K562 (cell line): ENCODE data around the gene CMAS. TPM values are rescaled to one million over a fixed set of nuclear protein-coding genes. Genes with fewer than 3 reads are reported as not detected.

Source experiments
- ATAC-seq: fragments of 200-7000 bp; cut with Tn5 transposase; 3 replicates; pipeline ENCODE4 v1.9.1; 2020; ENCODE audit warnings: moderate library complexity
- BruUV-seq: library from RNA; stranded (reverse); fragments of 400-500 nt; replicated peaks from 2 replicates; lab custom pipeline; 2021; lab: Mats Ljungman, UMichigan
- CTCF ChIA-PET: fragments of 300-600 bp; formaldehyde crosslinking; extraction: SDS; loops from one replicate; lab custom pipeline; 2021; ENCODE audit warnings: low intra/inter-chr PET ratio; lab: Yijun Ruan, JAX
- POLR2A ChIA-PET: fragments of 300-600, 350-650 bp; sonication (Branson Sonifier 250); formaldehyde crosslinking; extraction: SDS; loops from one replicate; lab custom pipeline; 2021; ENCODE audit warnings: antibody characterized with exemption, inconsistent platforms; lab: Yijun Ruan, JAX
- DNase-seq, 4 experiments: peaks; one replicate each; pipeline versions ENCODE4 v3.0.0 to v3.0.0-alpha.2; 2011 to 2018; ENCODE audit warnings: low spot score in 3 of 4, mixed read lengths in 3 of 4; ENCODE audit errors: extremely low read depth in 1 of 4
- FAIRE-seq: peaks from 2 replicates; lab custom pipeline; 2011; peaks lifted over from hg19 to GRCh38; lab: Jason Lieb, UNC
- H2AFZ ChIP-seq: 2 replicates; pipeline ENCODE4 v1.6.0; 2011; ENCODE audit warnings: low read depth, low read length, control low read depth, inconsistent platforms
- H3K27ac ChIP-seq: fragments of 200-600 bp; 3 replicates; pipeline ENCODE4 v1.8.0; 2011; ENCODE audit warnings: low read depth, mild to moderate bottlenecking, control low read depth, inconsistent platforms, low read length, moderate library complexity, mixed read lengths; ENCODE audit errors: extremely low read depth
- H3K27me3 ChIP-seq, 2 experiments: fragments of 300-600 bp in 1 of 2; 2 replicates in 1 of 2; 3 replicates in 1 of 2; pipeline versions ENCODE4 v1.6.0 to v1.8.0; 2011; ENCODE audit warnings: inconsistent platforms in 2 of 2, low read length in 2 of 2, mild to moderate bottlenecking in 1 of 2, mixed read lengths in 1 of 2, moderate library complexity in 1 of 2; ENCODE audit not compliant: control insufficient read depth in 2 of 2, insufficient read depth in 2 of 2
- H3K36me3 ChIP-seq: fragments of 300-600 bp; 3 replicates; pipeline ENCODE4 v1.8.0; 2011; ENCODE audit warnings: mild to moderate bottlenecking, low read length, inconsistent platforms; ENCODE audit not compliant: control insufficient read depth, insufficient read depth
- H3K4me1 ChIP-seq, 2 experiments: fragments of 200-600 bp in 1 of 2; replicated peaks in 1 of 2; 2 replicates in 1 of 2; 3 replicates in 1 of 2; pipeline versions ENCODE4 v1.5.1 to v1.8.0; 2011; ENCODE audit warnings: inconsistent platforms in 2 of 2, low read length in 2 of 2, mild to moderate bottlenecking in 1 of 2, mixed read lengths in 1 of 2, moderate library complexity in 1 of 2; ENCODE audit not compliant: control insufficient read depth in 2 of 2, insufficient read depth in 2 of 2
- H3K4me2 ChIP-seq: 2 replicates; pipeline ENCODE4 v1.6.1; 2011; ENCODE audit warnings: low read length, control low read depth, inconsistent platforms, mixed read lengths; ENCODE audit not compliant: insufficient read depth
- H3K4me3 ChIP-seq: fragments of 200-600 bp; sonication (generic), shearing (Covaris generic); 2 replicates; pipeline ENCODE4 v1.5.1; 2016; ENCODE audit warnings: control low read depth, inconsistent platforms
- H3K79me2 ChIP-seq: fragments of 200-600 bp; 3 replicates; pipeline ENCODE4 v1.8.0; 2011; ENCODE audit warnings: low read length, inconsistent platforms; ENCODE audit not compliant: control insufficient read depth, insufficient read depth
- H3K9ac ChIP-seq, 2 experiments: 2 replicates each; pipeline versions ENCODE4 v1.6.0 to v1.6.1; 2011; ENCODE audit warnings: low read depth in 2 of 2, low read length in 2 of 2, control low read depth in 1 of 2, inconsistent platforms in 1 of 2, mild to moderate bottlenecking in 1 of 2, mixed read lengths in 1 of 2; ENCODE audit not compliant: insufficient read depth in 1 of 2
- H3K9me1 ChIP-seq: one replicate; pipeline ENCODE4 v1.6.0; 2011; ENCODE audit warnings: inconsistent platforms, mild to moderate bottlenecking, low read length, moderate library complexity; ENCODE audit not compliant: control insufficient read depth, insufficient read depth
- H3K9me3 ChIP-seq: replicated peaks from 2 replicates; pipeline ENCODE4 v1.5.1; 2011; ENCODE audit warnings: low read depth, low read length, inconsistent platforms; ENCODE audit not compliant: control insufficient read depth, insufficient read depth
- H4K20me1 ChIP-seq: replicated peaks from 2 replicates; pipeline ENCODE4 v1.6.1; 2011; ENCODE audit warnings: low read length, inconsistent platforms, mixed read lengths; ENCODE audit not compliant: control insufficient read depth, insufficient read depth
- AFF4 ChIP-seq: sonication (generic); formaldehyde crosslinking; IDR thresholded peaks from 2 replicates; pipeline ENCODE4 v1.8.0; 2023; ENCODE audit warnings: mild to moderate bottlenecking, missing genetic modification reagents
- FOS ChIP-seq: IDR thresholded peaks from 3 replicates; pipeline ENCODE4 v1.6.1; 2011; ENCODE audit not compliant: insufficient read length; ENCODE audit errors: extremely low read depth
- MAFG ChIP-seq: fragments of 450-650 bp; conservative IDR thresholded peaks from 2 replicates; pipeline ENCODE4 v1.6.1; 2016; ENCODE audit warnings: missing genetic modification characterization, missing compliant biosample characterization
- NCOA2 ChIP-seq, 2 experiments: fragments of 450-650 bp; IDR thresholded peaks; 2 replicates each; pipeline ENCODE4 v1.6.1; 2018; ENCODE audit warnings: mild to moderate bottlenecking in 2 of 2, moderate library complexity in 1 of 2; ENCODE audit not compliant: partially characterized antibody in 2 of 2
- POLR3A ChIP-seq: IDR thresholded peaks from 2 replicates; pipeline ENCODE4 v1.6.1; 2011; ENCODE audit warnings: borderline replicate concordance, mild to moderate bottlenecking, moderate library complexity; ENCODE audit not compliant: insufficient read length, insufficient read depth; ENCODE audit errors: extremely low read depth
- POLR3G ChIP-seq: IDR thresholded peaks from 2 replicates; pipeline ENCODE4 v1.6.1; 2011; ENCODE audit not compliant: insufficient read length, insufficient replicate concordance; ENCODE audit errors: extremely low read depth
- TAF7 ChIP-seq: fragments of 450-650 bp; IDR thresholded peaks from 2 replicates; pipeline ENCODE4 v1.6.1; 2016; ENCODE audit warnings: missing genetic modification characterization, missing compliant biosample characterization
- TARDBP ChIP-seq: fragments of 450-650 bp; IDR thresholded peaks from 2 replicates; pipeline ENCODE4 v1.6.1; 2016
- TCF15 ChIP-seq: fragments of 250-450 bp; sonication (Bioruptor Pico); IDR thresholded peaks from 2 replicates; pipeline ENCODE4 v1.8.0; 2022; ENCODE audit warnings: moderate library complexity, mild to moderate bottlenecking, inconsistent platforms
- YY1 ChIP-seq, 3 experiments: IDR thresholded peaks; 2 replicates each; pipeline ENCODE4 v1.6.1; 2011; ENCODE audit warnings: low read length in 2 of 3, mild to moderate bottlenecking in 2 of 3, moderate library complexity in 2 of 3, borderline replicate concordance in 1 of 3, control low read depth in 1 of 3, low read depth in 1 of 3; ENCODE audit not compliant: insufficient read depth in 3 of 3, insufficient replicate concordance in 2 of 3, control insufficient read depth in 1 of 3, insufficient read length in 1 of 3; ENCODE audit errors: extremely low read depth in 1 of 3
- ZHX1 ChIP-seq: fragments of 150-350 bp; conservative IDR thresholded peaks from 2 replicates; pipeline ENCODE4 v1.6.1; 2014; ENCODE audit warnings: low read length
- ZNF280B ChIP-seq: fragments of 250-450 bp; sonication (Bioruptor Pico); IDR thresholded peaks from 2 replicates; pipeline ENCODE4 v1.5.1; 2021; ENCODE audit warnings: mild to moderate bottlenecking
- ZNF57 ChIP-seq: fragments of 450-650 bp; formaldehyde crosslinking; IDR thresholded peaks from 2 replicates; pipeline ENCODE4 v1.4.0; 2020; ENCODE audit warnings: mild to moderate bottlenecking, moderate library complexity
- WGBS: fragments of 100-300 bp; shearing (Covaris generic); methylation state at CpG from one replicate; pipeline ENCODE4 v1.1.6; 2016; ENCODE audit warnings: low coverage, mixed read lengths; ENCODE audit not compliant: insufficient coverage; ENCODE audit errors: missing lambda C conversion rate; 5-methylcytosine and 5-hydroxymethylcytosine counted together
- in situ Hi-C: fragments of 300-500 bp; cut with MboI; formaldehyde crosslinking; loops from 4 replicates; pipeline ENCODE4 v1.15.0; 2018; ENCODE audit warnings: inconsistent platforms, mixed read lengths
- intact Hi-C: fragments of 100-400 bp; cut with micrococcal nuclease; formaldehyde crosslinking; loops from 2 replicates; pipeline ENCODE4 v1.14.2; 2022
- polyA plus RNA-seq, 8 experiments: library from polyadenylated mRNA; depleted of rRNA in 4 of 8; stranded (reverse) in 5 of 8; unstranded in 3 of 8; fragments of >200 nt; fragmentation: Nextera tagmentation in 2 of 8; fragmentation: Illumina TruSeq in 1 of 8; extraction: Ambion mirVana in 2 of 8; extraction: Trizol in 1 of 8; gene quantifications; 2 replicates each; pipeline versions ENCODE4 v1.2.1 to v1.2.3, GENCODE V29; 2011 to 2014; ENCODE audit warnings: inconsistent platforms in 1 of 8, missing spikeins in 1 of 8
- total RNA-seq, 7 experiments: library from RNA; depleted of rRNA in 6 of 7; stranded (reverse); fragments of >200 nt in 6 of 7; fragmentation: Illumina TruSeq in 2 of 7; extraction: Trizol in 2 of 7; gene quantifications; 2 replicates each; pipeline versions ENCODE4 v1.2.1 to v1.2.3, GENCODE V29; 2011 to 2021; ENCODE audit warnings: low replicate concordance in 1 of 7

The CMAS gene
- total and polyA plus RNA-seq, 9 of the 15 experiments (the other 6 are each of a cell fraction or from before 2014, with no cell fraction given), result 29.7 to 108 (median 65.3) TPM

DNA sequence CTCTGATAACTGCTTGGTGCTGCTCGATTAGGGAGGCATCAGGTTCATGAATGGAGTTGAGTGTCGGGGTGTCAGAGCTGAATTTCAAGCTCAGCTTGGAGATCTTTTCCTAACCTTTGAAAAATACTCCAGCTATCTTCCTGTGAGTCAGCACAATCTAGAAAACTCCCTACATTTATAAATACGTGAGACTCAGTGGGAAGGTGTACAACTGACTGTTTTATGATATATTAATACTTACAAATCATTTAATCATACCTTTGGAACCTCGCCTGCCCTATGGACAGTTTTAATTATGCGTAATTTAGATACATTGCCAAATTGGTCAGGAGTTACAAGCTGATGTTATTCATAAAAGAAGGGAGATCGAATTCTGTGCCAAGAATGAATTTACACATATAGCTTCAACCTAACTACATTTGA, 961 bp downstream of the CMAS start:
- Histone ChIP-seq H4K20me1 (no peaks in the 10 kb centered on the region), H3K4me1 (peaks cover 10 to 55% of the 10 kb centered on the region in 2 experiments; a peak in 4 of 5 replicates), H3K9ac (peak overlapping the region; percentile 81 to 93; a peak in 3 of 4 replicates), H3K9me1 (no peaks in the 10 kb centered on the region), H3K27ac (peak overlapping the region; percentile 88), H2AFZ (no peak overlapping the region; the same call in 1 of the 2 replicates), H3K4me3 (peak overlapping the region; percentile 93), H3K9me3 (no peaks in the 10 kb centered on the region), H3K36me3 (peaks cover 29% of the 10 kb centered on the region), H3K4me2 (peak overlapping the region; percentile 81), H3K79me2 (peaks cover 56% of the 10 kb centered on the region), H3K27me3 (no peaks in the 10 kb centered on the region)
- ChIA-PET POLR2A (interaction anchor here (0.9 to 1.4 kb wide), 4 partner anchors 8 to 25 kb away, joined by 3 to 7 read pairs (median 4); no protein-coding TSS in a partner anchor), CTCF (no interaction called here)
- BruUV-seq, result no TSS peak
- intact Hi-C loops, result loop anchor here (2.0 kb wide), 1 partner anchor 54 kb away; no protein-coding TSS in a partner anchor
- ATAC-seq (no peak), FAIRE-seq (no peak), DNase-seq (no peak)
- 0% methylated on average over 6 of the region's 6 CpGs for WGBS
- in situ Hi-C loops, result no loop called here
- TF ChIP-seq AFF4, result no peak
- TF ChIP-seq ZNF280B (CRISPR knock-in tag), result no peak
- TF ChIP-seq POLR3A, result no peak
- TF ChIP-seq YY1 (IDR thresholded peaks at IDR 0.05; ENCODE audit: borderline replicate concordance in 1 of 3, control insufficient read depth in 1 of 3, extremely low read depth in 1 of 3, insufficient read depth in 3 of 3, insufficient read length in 1 of 3, insufficient replicate concordance in 2 of 3, low read depth in 1 of 3, low read length in 2 of 3), result peak in 1 of 3 experiments; percentile 43
- TF ChIP-seq TARDBP, result no peak
- TF ChIP-seq FOS, result no peak
- TF ChIP-seq ZHX1, result no peak
- TF ChIP-seq TCF15 (CRISPR knock-in tag), result no peak
- peak; percentile 84 for TF ChIP-seq MAFG (tag)
- TF ChIP-seq ZNF57 (CRISPR knock-in tag), result no peak
- TF ChIP-seq TAF7 (tag), result no peak
- no peak for TF ChIP-seq POLR3G
- peak in 1 of 2 experiments; percentile 43 for TF ChIP-seq NCOA2 (IDR thresholded peaks at IDR 0.05; ENCODE audit: partially characterized antibody in 2 of 2)
